Measurements from ENCODE around the gene CAST. TPM values are rescaled to one million over a fixed set of nuclear protein-coding genes. Genes with fewer than 3 reads are reported as not detected.
"Not testable (repeated sequence)": the region's sequence is repeated elsewhere in the genome, so short reads cannot be mapped to it uniquely, and the experiment has no call there.

CAST gene
- total RNA-seq, 1 experiment from 2014 or later = 149 TPM

DNA sequence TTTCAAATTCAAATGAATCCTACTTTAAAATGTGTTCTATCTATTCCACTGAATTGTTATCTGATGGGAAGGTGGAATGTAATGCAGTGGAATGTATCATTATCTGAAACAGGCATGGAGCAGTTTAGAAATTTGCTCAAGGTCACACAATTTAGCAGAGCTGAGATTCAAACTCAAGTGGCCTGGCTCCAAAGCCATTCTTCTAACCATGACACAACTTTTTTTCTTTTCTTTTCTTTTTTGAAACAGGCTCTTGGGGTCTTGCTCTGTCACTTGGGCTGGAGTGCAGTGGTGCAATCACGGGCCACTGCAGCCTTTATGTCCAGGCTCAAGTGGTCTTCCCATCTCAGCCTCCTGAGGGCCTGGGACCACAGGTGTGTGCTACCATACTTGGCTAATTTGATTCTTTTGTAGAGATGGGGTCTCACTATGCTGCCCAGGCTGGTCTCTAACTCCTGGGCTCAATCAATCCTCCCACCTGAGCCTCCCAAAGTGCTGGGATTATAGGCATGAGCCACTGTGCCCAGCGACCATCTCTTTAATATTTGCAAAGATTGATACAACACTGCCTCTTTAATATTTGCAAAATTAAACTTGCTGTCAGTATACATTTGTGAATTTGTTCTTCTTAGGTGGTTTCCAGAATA is 50.0 kb downstream of the CAST start:
- no peak for DNase-seq (ENCODE audit: low read depth)

- no peak for DNase-seq (ENCODE audit: low read depth)
Measured at GRCh38 chr5:96714450-96714849, 52.3 kb downstream of the CAST start.

GRCh38 chr5:96714951-96715451 is 52.8 kb downstream of the CAST start:
- peak; percentile 89 for DNase-seq (ENCODE audit: low read depth)

DNA sequence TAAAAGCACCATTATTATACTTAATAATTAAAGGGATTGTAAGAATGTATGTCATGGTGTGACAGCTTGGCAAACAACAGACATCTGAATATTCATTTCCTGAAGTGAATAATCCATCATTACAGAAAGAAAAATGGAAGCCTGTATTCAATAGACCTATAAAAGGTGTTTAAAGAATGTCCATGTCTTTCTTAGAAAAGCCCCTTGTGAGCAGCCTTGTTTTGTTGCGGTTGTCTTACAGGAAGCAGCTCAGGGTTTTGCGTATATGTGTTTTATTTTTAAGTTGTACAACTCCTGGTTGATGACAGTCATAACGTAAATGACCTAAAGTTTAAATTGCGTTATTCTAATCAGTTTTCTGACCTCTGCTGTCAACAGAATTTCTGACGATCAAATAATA is 53.8 kb downstream of the CAST start:
- no peak for DNase-seq (ENCODE audit: low read depth)

- no peak for DNase-seq (ENCODE audit: low read depth)
Measured at GRCh38 chr5:96716716-96717115, 54.5 kb downstream of the CAST start.

- no peak for DNase-seq (ENCODE audit: low read depth)
Measured at GRCh38 chr5:96717874-96718273, 55.7 kb downstream of the CAST start.

GRCh38 chr5:96718635-96719077 is 56.5 kb downstream of the CAST start:
- DNase-seq (ENCODE audit: low read depth) = peak; percentile 81

DNA sequence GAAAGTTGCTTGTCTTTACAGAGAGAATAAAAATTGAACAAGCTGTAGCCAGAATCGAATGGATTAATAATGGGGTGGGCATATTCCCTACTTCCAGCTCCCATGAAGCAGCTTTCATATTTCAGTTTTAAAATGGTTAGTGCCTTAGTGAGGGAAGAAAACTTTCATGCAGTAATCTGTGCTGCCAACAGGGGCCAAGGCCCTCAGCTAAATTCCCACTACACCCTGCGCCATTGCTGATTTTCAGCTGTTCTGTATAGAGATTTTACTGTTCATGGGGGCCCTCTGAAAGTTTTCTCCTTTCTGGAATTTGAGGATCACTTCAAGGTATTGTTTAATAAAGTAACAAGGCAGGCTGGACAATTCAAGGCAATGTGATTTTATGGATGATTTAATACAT is 58.2 kb downstream of the CAST start:
- no peak for DNase-seq (ENCODE audit: low read depth)

- DNase-seq (ENCODE audit: low read depth) = peak; percentile 40
Measured at GRCh38 chr5:96721351-96721977, 59.3 kb downstream of the CAST start.

- no peak for DNase-seq (ENCODE audit: low read depth)
Measured at GRCh38 chr5:96725257-96725656, 63.1 kb downstream of the CAST start.

- no peak for DNase-seq (ENCODE audit: low read depth)
Measured at GRCh38 chr5:96726802-96727201, 64.6 kb downstream of the CAST start.

DNA sequence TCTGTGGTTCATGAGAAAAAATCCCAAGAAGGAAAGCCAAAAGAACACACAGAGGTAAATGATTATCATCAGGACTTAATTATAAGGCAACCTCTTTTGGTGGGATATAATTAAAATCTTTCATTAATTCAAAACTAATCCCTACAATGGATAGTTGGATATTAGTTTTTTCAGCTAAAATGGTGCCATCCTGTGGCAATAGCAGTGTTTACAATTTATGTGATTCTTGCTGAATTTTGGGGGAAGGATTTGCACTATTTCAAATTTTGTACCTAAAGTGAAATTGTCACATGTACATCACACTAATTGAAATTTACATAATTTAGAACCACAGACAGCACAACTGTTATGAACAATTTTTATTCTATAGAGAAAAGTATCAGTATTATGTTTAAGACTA is 67.0 kb downstream of the CAST start:
- DNase-seq (ENCODE audit: low read depth) = no peak

DNA sequence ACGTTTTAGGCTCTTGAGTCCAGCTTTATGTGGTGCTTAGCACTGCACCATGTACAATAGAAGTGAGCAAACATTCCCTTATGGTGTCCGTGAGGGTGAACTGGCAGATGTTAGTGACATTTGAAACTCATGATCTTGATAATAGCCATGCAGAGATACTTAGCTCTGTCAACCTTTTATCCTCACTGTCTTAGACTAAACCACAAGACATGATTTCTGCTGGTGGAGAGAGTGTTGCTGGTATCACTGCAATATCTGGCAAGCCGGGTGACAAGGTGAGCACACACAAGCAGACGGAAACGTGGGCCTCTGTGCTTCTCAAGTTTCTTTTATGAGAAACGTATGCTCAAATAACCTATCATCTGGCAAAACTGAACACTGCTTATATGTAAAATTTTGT is 68.4 kb downstream of the CAST start:
- DNase-seq (ENCODE audit: low read depth) = no peak

- peak; percentile 24 for DNase-seq (ENCODE audit: low read depth)
Measured at GRCh38 chr5:96733771-96734500, 71.8 kb downstream of the CAST start.

GRCh38 chr5:96734871-96735325 is 72.7 kb downstream of the CAST start:
- no peak for DNase-seq (ENCODE audit: low read depth)

GRCh38 chr5:96736937-96737336 is 74.8 kb downstream of the CAST start:
- DNase-seq (ENCODE audit: low read depth) = no peak

GRCh38 chr5:96741106-96741505 is 78.9 kb downstream of the CAST start:
- no peak for DNase-seq (ENCODE audit: low read depth)

GRCh38 chr5:96741891-96742309 is 79.7 kb downstream of the CAST start:
- DNase-seq (ENCODE audit: low read depth) = no peak

- DNase-seq (ENCODE audit: low read depth) = no peak
Measured at GRCh38 chr5:96742538-96742937, 80.4 kb downstream of the CAST start.

- DNase-seq (ENCODE audit: low read depth) = peak; percentile 69
Measured at GRCh38 chr5:96743065-96743768, 81.0 kb downstream of the CAST start.

DNA sequence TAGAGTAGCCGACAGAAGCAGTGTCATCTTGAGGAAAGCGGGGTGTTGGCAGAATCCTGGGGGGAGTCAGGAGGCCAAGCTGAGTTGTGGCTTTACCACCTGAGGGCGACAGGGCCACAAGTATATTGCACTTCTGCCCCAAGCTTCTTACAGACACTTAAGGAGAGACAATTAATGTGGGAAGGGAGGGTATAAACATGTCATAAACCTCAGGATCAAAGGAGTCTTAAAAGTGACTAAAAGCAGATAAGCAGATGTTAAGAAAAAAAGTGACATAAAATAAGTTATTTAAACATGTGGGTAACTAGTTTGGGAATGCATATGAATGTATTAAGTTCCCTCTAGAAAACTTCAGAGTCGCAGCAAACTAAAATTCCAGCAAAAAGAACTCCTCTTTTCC is 81.6 kb downstream of the CAST start:
- DNase-seq (ENCODE audit: low read depth) = no peak

- DNase-seq (ENCODE audit: low read depth) = not testable (repeated sequence)
Measured at GRCh38 chr5:96744218-96744617, 82.0 kb downstream of the CAST start.
